HEK293T (cell line): ENCODE measurements around the gene PTTG1IP.

Experiments used
- ARNT ChIP-seq: fragments of 450-650 bp; IDR thresholded peaks from 2 replicates; pipeline ENCODE4 v1.6.1; 2017; ENCODE audit warnings: mild to moderate bottlenecking
- BHLHE40 ChIP-seq: fragments of 450-650 bp; IDR thresholded peaks from 2 replicates; pipeline ENCODE4 v1.6.1; 2016; ENCODE audit warnings: mild to moderate bottlenecking, moderate library complexity, borderline replicate concordance
- CTBP1 ChIP-seq: fragments of 450-650 bp; IDR thresholded peaks from 2 replicates; pipeline ENCODE4 v1.6.1; 2016; ENCODE audit warnings: borderline replicate concordance
- ELF4 ChIP-seq: fragments of 450-650 bp; IDR thresholded peaks from 2 replicates; pipeline ENCODE4 v1.6.1; 2017; ENCODE audit warnings: antibody characterized with exemption
- FOXA1 ChIP-seq: fragments of 450-650 bp; IDR thresholded peaks from 2 replicates; pipeline ENCODE4 v1.6.1; 2016; ENCODE audit warnings: mild to moderate bottlenecking
- FOXK2 ChIP-seq: fragments of 450-650 bp; IDR thresholded peaks from 2 replicates; pipeline ENCODE4 v1.6.1; 2016; ENCODE audit warnings: mild to moderate bottlenecking
- FOXM1 ChIP-seq: fragments of 450-650 bp; IDR thresholded peaks from 2 replicates; pipeline ENCODE4 v1.6.1; 2017; ENCODE audit warnings: mild to moderate bottlenecking, borderline replicate concordance
- HDGF ChIP-seq: fragments of 450-650 bp; IDR thresholded peaks from 2 replicates; pipeline ENCODE4 v1.6.1; 2017; ENCODE audit warnings: antibody characterized with exemption, borderline replicate concordance
- LEF1 ChIP-seq: fragments of 450-650 bp; IDR thresholded peaks from 2 replicates; pipeline ENCODE4 v1.6.1; 2017; ENCODE audit warnings: mild to moderate bottlenecking, borderline replicate concordance
- NFRKB ChIP-seq: fragments of 450-650 bp; IDR thresholded peaks from 2 replicates; pipeline ENCODE4 v1.6.1; 2016; ENCODE audit warnings: mild to moderate bottlenecking, moderate library complexity
- PKNOX1 ChIP-seq: fragments of 450-650 bp; IDR thresholded peaks from 2 replicates; pipeline ENCODE4 v1.6.1; 2016
- SP1 ChIP-seq: fragments of 450-650 bp; IDR thresholded peaks from 2 replicates; pipeline ENCODE4 v1.6.1; 2017
- SUZ12 ChIP-seq: fragments of 450-650 bp; IDR thresholded peaks from 2 replicates; pipeline ENCODE4 v1.6.1; 2016; ENCODE audit warnings: mild to moderate bottlenecking
- TARDBP ChIP-seq: fragments of 450-650 bp; IDR thresholded peaks from 2 replicates; pipeline ENCODE4 v1.6.1; 2016

- no peak for TF ChIP-seq FOXA1
- no peak for TF ChIP-seq PKNOX1
- no peak for TF ChIP-seq BHLHE40
- TF ChIP-seq FOXM1, result no peak
- no peak for TF ChIP-seq ELF4
- no peak for TF ChIP-seq NFRKB
- TF ChIP-seq SP1, result no peak
- TF ChIP-seq FOXK2, result no peak
- no peak for TF ChIP-seq LEF1
- no peak for TF ChIP-seq CTBP1
- TF ChIP-seq ARNT, result no peak
- TF ChIP-seq SUZ12, result no peak
- TF ChIP-seq TARDBP, result no peak
- no peak for TF ChIP-seq HDGF
These were observed 36.0 kb downstream of the PTTG1IP start for GRCh38 chr21:44837537-44837936.
